Measurements from ENCODE around the gene SFMBT2. TPM values are rescaled to one million over a fixed set of nuclear protein-coding genes. Genes with fewer than 3 reads are reported as not detected.

Gene SFMBT2
- total RNA-seq, 1 experiment from 2014 or later: 14.3 TPM

GRCh38 chr10:7351894-7352293 lies 58.9 kb downstream of the SFMBT2 start (continued):
- TF ChIP-seq MXD4 (CRISPR knock-in tag; IDR thresholded peaks at IDR 0.05; ENCODE audit: borderline replicate concordance) (no peak), ATF1 (CRISPR knock-in tag; IDR thresholded peaks at IDR 0.05) (no peak)

- no peaks in the 10 kb centered on the region for H3K4me1 Mint-ChIP-seq
- no peak for DNase-seq (ENCODE audit: low spot score)
- ATAC-seq: no peak
- no peak for TF ChIP-seq FOXK1 (CRISPR knock-in tag; IDR thresholded peaks at IDR 0.05)
- no peak for TF ChIP-seq ZNF423 (CRISPR knock-in tag; IDR thresholded peaks at IDR 0.05)
- TF ChIP-seq ZNF263 (CRISPR knock-in tag; IDR thresholded peaks at IDR 0.05; ENCODE audit: low read depth): no peak
- peaks cover 16% of the 10 kb centered on the region for H3K36me3 Mint-ChIP-seq
- H3K27me3 Mint-ChIP-seq (ENCODE audit: low read depth): no peaks in the 10 kb centered on the region
- peaks cover 6% of the 10 kb centered on the region for H3K9me3 Mint-ChIP-seq
- CTCF ChIA-PET: interaction anchor here (1.1 kb wide), 1 partner anchor 49 kb away, joined by 3 read pairs; no protein-coding TSS in a partner anchor
- no peak overlapping the region for H3K27ac Mint-ChIP-seq
- H3K4me3 Mint-ChIP-seq: no peak overlapping the region
- POLR2A ChIA-PET: no interaction called here
These were observed 60.2 kb downstream of the SFMBT2 start for GRCh38 chr10:7350541-7351195.

DNA sequence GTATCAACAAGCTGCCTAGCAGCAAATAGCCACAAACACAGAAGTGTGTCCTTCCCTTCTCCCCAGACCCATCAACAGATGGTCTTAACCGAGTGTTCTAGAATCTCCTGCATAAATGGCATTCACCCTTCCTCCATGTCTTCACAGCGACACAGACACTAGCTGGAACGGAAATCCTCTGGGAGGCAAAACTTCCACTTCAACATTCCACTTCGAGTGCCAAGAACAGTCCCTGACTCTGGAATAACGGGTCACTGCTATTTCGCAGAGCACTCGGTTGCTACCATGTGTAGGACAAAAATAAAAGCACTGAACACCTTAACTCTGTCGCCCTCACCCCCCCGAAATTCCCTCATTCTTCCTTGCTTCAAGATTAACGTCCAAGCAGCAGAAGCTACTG lies 65.1 kb downstream of the SFMBT2 start:
- no peak overlapping the region for H3K27ac Mint-ChIP-seq
- no peaks in the 10 kb centered on the region for H3K27me3 Mint-ChIP-seq (ENCODE audit: low read depth)
- no peak for DNase-seq (ENCODE audit: low spot score)
- peaks cover 27% of the 10 kb centered on the region for H3K9me3 Mint-ChIP-seq
- POLR2A ChIA-PET: no interaction called here
- peaks cover 32% of the 10 kb centered on the region for H3K36me3 Mint-ChIP-seq
- no peak overlapping the region for H3K4me3 Mint-ChIP-seq
- CTCF ChIA-PET: no interaction called here
- peaks cover 10% of the 10 kb centered on the region for H3K4me1 Mint-ChIP-seq
- TF ChIP-seq SMAD3 (CRISPR knock-in tag; IDR thresholded peaks at IDR 0.05; ENCODE audit: borderline replicate concordance) (no peak), GABPB1 (CRISPR knock-in tag; IDR thresholded peaks at IDR 0.05) (no peak), TEAD4 (CRISPR knock-in tag; IDR thresholded peaks at IDR 0.05) (no peak), ATF1 (CRISPR knock-in tag; IDR thresholded peaks at IDR 0.05) (no peak), FOXP4 (CRISPR knock-in tag; IDR thresholded peaks at IDR 0.05) (no peak), NFYB (CRISPR knock-in tag; conservative IDR thresholded peaks at IDR 0.05; ENCODE audit: low read depth) (no peak), TEAD1 (CRISPR knock-in tag; IDR thresholded peaks at IDR 0.05) (no peak)
- TF ChIP-seq, protein P1, sequence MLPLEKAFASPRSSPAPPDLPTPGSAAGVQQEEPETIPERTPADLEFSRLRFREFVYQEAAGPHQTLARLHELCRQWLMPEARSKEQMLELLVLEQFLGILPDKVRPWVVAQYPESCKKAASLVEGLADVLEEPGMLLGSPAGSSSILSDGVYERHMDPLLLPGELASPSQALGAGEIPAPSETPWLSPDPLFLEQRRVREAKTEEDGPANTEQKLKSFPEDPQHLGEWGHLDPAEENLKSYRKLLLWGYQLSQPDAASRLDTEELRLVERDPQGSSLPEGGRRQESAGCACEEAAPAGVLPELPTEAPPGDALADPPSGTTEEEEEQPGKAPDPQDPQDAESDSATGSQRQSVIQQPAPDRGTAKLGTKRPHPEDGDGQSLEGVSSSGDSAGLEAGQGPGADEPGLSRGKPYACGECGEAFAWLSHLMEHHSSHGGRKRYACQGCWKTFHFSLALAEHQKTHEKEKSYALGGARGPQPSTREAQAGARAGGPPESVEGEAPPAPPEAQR (CRISPR knock-in tag; IDR thresholded peaks at IDR 0.05): no peak
- no peak for ATAC-seq

DNA sequence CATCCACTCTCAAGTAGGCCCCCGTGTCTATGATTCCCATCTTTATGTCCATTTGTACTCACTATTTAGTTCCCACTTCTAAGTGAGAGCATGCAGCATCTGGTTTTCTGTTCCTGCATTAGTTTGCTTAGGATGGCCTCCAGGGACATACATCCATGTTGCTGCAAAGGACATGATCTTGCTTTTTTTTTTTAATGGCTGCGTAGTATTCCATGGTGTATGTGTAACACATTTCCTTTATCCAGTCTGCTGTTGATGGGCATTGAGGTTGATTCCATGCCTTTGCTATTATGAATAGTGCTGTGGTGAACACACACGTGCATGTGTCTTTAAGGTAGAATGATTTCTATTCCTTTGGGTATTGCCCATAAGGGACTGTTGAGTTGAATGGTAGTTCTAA lies 67.8 kb downstream of the SFMBT2 start:
- ChIA-PET POLR2A (no interaction called here), CTCF (no interaction called here)
- H3K4me3 Mint-ChIP-seq: no peak overlapping the region
- peaks cover 24% of the 10 kb centered on the region for H3K9me3 Mint-ChIP-seq
- ATAC-seq (no peak), DNase-seq (ENCODE audit: low spot score) (no peak)
- TF ChIP-seq ETV6 (CRISPR knock-in tag; IDR thresholded peaks at IDR 0.05): no peak
- TF ChIP-seq, protein P2, sequence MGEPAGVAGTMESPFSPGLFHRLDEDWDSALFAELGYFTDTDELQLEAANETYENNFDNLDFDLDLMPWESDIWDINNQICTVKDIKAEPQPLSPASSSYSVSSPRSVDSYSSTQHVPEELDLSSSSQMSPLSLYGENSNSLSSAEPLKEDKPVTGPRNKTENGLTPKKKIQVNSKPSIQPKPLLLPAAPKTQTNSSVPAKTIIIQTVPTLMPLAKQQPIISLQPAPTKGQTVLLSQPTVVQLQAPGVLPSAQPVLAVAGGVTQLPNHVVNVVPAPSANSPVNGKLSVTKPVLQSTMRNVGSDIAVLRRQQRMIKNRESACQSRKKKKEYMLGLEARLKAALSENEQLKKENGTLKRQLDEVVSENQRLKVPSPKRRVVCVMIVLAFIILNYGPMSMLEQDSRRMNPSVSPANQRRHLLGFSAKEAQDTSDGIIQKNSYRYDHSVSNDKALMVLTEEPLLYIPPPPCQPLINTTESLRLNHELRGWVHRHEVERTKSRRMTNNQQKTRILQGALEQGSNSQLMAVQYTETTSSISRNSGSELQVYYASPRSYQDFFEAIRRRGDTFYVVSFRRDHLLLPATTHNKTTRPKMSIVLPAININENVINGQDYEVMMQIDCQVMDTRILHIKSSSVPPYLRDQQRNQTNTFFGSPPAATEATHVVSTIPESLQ (CRISPR knock-in tag; IDR thresholded peaks at IDR 0.05): no peak
- H3K27me3 Mint-ChIP-seq (ENCODE audit: low read depth): no peaks in the 10 kb centered on the region
- peaks cover 36% of the 10 kb centered on the region for H3K36me3 Mint-ChIP-seq
- peaks cover 20% of the 10 kb centered on the region for H3K4me1 Mint-ChIP-seq
- H3K27ac Mint-ChIP-seq: no peak overlapping the region
